Skin epidermis (tissue), 12 donors: Measurements from ENCODE around the gene GORASP1.

Experiments
- H3K27ac ChIP-seq, 21 experiments: fragments of 200-600 bp; sonication (generic) in 11 of 21; one replicate each; pipeline ENCODE4 v1.5.0; 2020; ENCODE audit warnings: mild to moderate bottlenecking in 3 of 21, inconsistent platforms in 2 of 21, moderate library complexity in 2 of 21
- H3K4me3 ChIP-seq, 7 experiments: fragments of 200-600 bp; sonication (generic) in 2 of 7; one replicate each; pipeline ENCODE4 v1.5.0; 2020; ENCODE audit warnings: inconsistent platforms in 2 of 7, mild to moderate bottlenecking in 2 of 7, moderate library complexity in 1 of 7

Gene GORASP1

GRCh38 chr3:39106281-39106811, 1.1 kb downstream of the GORASP1 start:
- peak overlapping the region; percentile 77 to 99 (median 95) for H3K27ac ChIP-seq
- peak overlapping the region; percentile 66 to 98 (median 84) for H3K4me3 ChIP-seq

- H3K4me3 ChIP-seq = no peak overlapping the region
- H3K27ac ChIP-seq = peak overlapping the region in 4 of 21 experiments; percentile 32 to 99 (median 96)
These were observed 1.8 kb downstream of the GORASP1 start for GRCh38 chr3:39105687-39106063.

GRCh38 chr3:39104961-39105686, 2.3 kb downstream of the GORASP1 start:
- Histone ChIP-seq H3K27ac (peak overlapping the region in 1 of 21 experiments; percentile 32), H3K4me3 (no peak overlapping the region)

- Histone ChIP-seq H3K27ac (peak overlapping the region in 8 of 21 experiments; percentile 2 to 47 (median 16)), H3K4me3 (no peak overlapping the region)
These were observed 3.5 kb downstream of the GORASP1 start for GRCh38 chr3:39103791-39104552.

- no peak overlapping the region for H3K4me3 ChIP-seq
- peak overlapping the region in 9 of 21 experiments; percentile 2 to 47 (median 24) for H3K27ac ChIP-seq
These were observed 4.1 kb downstream of the GORASP1 start for GRCh38 chr3:39103324-39103693.

GRCh38 chr3:39102504-39103323, 4.7 kb downstream of the GORASP1 start:
- Histone ChIP-seq H3K27ac (peak overlapping the region in 9 of 21 experiments; percentile 2 to 47 (median 34)), H3K4me3 (no peak overlapping the region)

GRCh38 chr3:39101022-39101689, 6.3 kb downstream of the GORASP1 start:
- no peak overlapping the region for H3K27ac ChIP-seq
- H3K4me3 ChIP-seq = no peak overlapping the region

- Histone ChIP-seq H3K4me3 (no peak overlapping the region), H3K27ac (no peak overlapping the region)
These were observed 6.9 kb downstream of the GORASP1 start for GRCh38 chr3:39100500-39100886.

GRCh38 chr3:39099738-39100499, 7.5 kb downstream of the GORASP1 start:
- Histone ChIP-seq H3K4me3 (no peak overlapping the region), H3K27ac (no peak overlapping the region)

- no peak overlapping the region for H3K27ac ChIP-seq
- no peak overlapping the region for H3K4me3 ChIP-seq
These were observed 8.2 kb downstream of the GORASP1 start for GRCh38 chr3:39099242-39099641.

- Histone ChIP-seq H3K4me3 (no peak overlapping the region), H3K27ac (no peak overlapping the region)
These were observed 8.9 kb downstream of the GORASP1 start for GRCh38 chr3:39098473-39099000.

- Histone ChIP-seq H3K27ac (peak overlapping the region in 1 of 21 experiments; percentile 20), H3K4me3 (no peak overlapping the region)
These were observed 9.5 kb downstream of the GORASP1 start for GRCh38 chr3:39097716-39098472.

GRCh38 chr3:39096775-39097174, 10.7 kb downstream of the GORASP1 start:
- Histone ChIP-seq H3K27ac (peak overlapping the region in 1 of 21 experiments; percentile 9), H3K4me3 (no peak overlapping the region)

GRCh38 chr3:39095778-39096177, 11.6 kb downstream of the GORASP1 start:
- peak overlapping the region in 2 of 21 experiments; percentile 12 to 31 for H3K27ac ChIP-seq
- no peak overlapping the region for H3K4me3 ChIP-seq

- Histone ChIP-seq H3K27ac (no peak overlapping the region), H3K4me3 (no peak overlapping the region)
These were observed 12.4 kb downstream of the GORASP1 start for GRCh38 chr3:39094851-39095677.

- H3K4me3 ChIP-seq = no peak overlapping the region
- H3K27ac ChIP-seq = no peak overlapping the region
These were observed 16.5 kb downstream of the GORASP1 start for GRCh38 chr3:39090922-39091321.

GRCh38 chr3:39088889-39089288, 18.5 kb downstream of the GORASP1 start:
- Histone ChIP-seq H3K4me3 (no peak overlapping the region), H3K27ac (no peak overlapping the region)
